HFFc6 (cell line): ENCODE data around the gene PDZK1. TPM values are rescaled to one million over a fixed set of nuclear protein-coding genes. Genes with fewer than 3 reads are reported as not detected.
"Not testable (repeated sequence)": the region's sequence is repeated elsewhere in the genome, so short reads cannot be mapped to it uniquely, and the experiment has no call there.

ENCODE experiments used
- DNase-seq: peaks from one replicate; pipeline ENCODE4 v3.0.0-alpha.2; 2018
- H3K27ac Mint-ChIP-seq: 2 replicates; pipeline ENCODE4 v1.8.0; 2020; ENCODE audit warnings: mild to moderate bottlenecking, mixed read lengths
- H3K27me3 Mint-ChIP-seq: 2 replicates; pipeline ENCODE4 v1.8.0; 2021; ENCODE audit warnings: mild to moderate bottlenecking, moderate library complexity, mixed read lengths; ENCODE audit not compliant: insufficient read depth
- H3K36me3 Mint-ChIP-seq: 2 replicates; pipeline ENCODE4 v1.8.0; 2021; ENCODE audit warnings: low read depth, mixed read lengths
- H3K4me1 Mint-ChIP-seq: 2 replicates; pipeline ENCODE4 v1.8.0; 2020; ENCODE audit warnings: low read depth, mixed read lengths
- H3K4me3 Mint-ChIP-seq: 2 replicates; pipeline ENCODE4 v1.8.0; 2020; ENCODE audit warnings: mild to moderate bottlenecking, moderate library complexity, mixed read lengths
- H3K9me3 Mint-ChIP-seq: 2 replicates; pipeline ENCODE4 v1.8.0; 2020; ENCODE audit warnings: mild to moderate bottlenecking, mixed read lengths
- total RNA-seq, 6 experiments: library from RNA; stranded (reverse); fragmentation: NEBNext Ultra II Directional; extraction: Animal tissue kit (Norgen Biotek cat#: 25700); gene quantifications; 2 replicates in 1 of 6; 3 replicates in 5 of 6; pipeline ENCODE4 v1.2.3, GENCODE V29; 2021
- TF ChIP-seq, protein P1 (sequence below): fragments of 200-600 bp; sonication (generic); IDR thresholded peaks from 2 replicates; pipeline ENCODE4 v1.5.0; 2021; ENCODE audit warnings: antibody characterized with exemption, mild to moderate bottlenecking

The PDZK1 gene
- total RNA-seq, 6 experiments from 2014 or later = 0.50 to 1.5 (median 0.88) TPM

DNA sequence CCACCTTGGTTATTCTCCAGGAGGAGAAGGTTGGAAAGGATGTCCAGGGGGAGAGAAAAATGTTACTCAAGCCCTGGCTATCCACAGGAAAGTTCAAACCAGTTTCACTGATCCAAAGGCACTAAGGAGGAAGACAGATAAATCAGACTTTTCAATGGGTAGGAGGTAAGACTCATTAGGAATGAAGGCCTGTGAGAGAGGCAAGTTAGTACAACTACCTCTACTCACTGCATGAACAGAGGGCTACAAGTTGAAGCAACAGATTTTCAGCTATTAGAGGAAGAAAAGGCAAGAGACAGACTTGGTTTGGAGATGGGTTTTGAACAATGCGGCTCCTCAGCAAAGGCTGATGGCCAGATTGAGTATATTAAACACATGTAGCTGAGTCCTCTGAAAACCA, 29.0 kb upstream of the PDZK1 start:
- no peak for DNase-seq
- peaks cover 8% of the 10 kb centered on the region for H3K9me3 Mint-ChIP-seq
- H3K27me3 Mint-ChIP-seq = no peaks in the 10 kb centered on the region; the same call in 1 of the 2 replicates
- TF ChIP-seq, protein P1, sequence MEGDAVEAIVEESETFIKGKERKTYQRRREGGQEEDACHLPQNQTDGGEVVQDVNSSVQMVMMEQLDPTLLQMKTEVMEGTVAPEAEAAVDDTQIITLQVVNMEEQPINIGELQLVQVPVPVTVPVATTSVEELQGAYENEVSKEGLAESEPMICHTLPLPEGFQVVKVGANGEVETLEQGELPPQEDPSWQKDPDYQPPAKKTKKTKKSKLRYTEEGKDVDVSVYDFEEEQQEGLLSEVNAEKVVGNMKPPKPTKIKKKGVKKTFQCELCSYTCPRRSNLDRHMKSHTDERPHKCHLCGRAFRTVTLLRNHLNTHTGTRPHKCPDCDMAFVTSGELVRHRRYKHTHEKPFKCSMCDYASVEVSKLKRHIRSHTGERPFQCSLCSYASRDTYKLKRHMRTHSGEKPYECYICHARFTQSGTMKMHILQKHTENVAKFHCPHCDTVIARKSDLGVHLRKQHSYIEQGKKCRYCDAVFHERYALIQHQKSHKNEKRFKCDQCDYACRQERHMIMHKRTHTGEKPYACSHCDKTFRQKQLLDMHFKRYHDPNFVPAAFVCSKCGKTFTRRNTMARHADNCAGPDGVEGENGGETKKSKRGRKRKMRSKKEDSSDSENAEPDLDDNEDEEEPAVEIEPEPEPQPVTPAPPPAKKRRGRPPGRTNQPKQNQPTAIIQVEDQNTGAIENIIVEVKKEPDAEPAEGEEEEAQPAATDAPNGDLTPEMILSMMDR = no peak
- H3K4me1 Mint-ChIP-seq = peaks cover 91% of the 10 kb centered on the region
- H3K36me3 Mint-ChIP-seq = peaks cover 68% of the 10 kb centered on the region
- H3K27ac Mint-ChIP-seq = peak overlapping the region; percentile 60
- no peak overlapping the region for H3K4me3 Mint-ChIP-seq

DNA sequence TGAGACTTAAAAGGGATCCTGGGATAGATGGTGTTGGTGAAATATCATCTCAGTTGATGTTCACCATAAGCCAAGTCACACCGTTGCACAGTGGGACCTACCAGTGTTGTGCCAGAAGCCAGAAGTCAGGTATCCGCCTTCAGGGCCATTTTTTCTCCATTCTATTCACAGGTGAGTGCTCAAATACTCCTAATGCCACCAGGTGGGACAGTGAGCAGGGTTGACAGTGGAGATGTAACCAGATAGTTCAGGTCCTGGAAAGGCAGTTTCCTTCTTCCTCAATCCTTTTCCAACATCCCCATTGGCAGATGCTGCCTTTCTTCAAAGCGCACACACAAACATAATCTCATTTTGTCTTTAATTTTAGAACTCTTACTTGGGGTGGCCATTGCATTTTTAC, 23.7 kb upstream of the PDZK1 start:
- DNase-seq = no peak
- peaks cover 41% of the 10 kb centered on the region for H3K36me3 Mint-ChIP-seq
- H3K4me1 Mint-ChIP-seq = peaks cover 64% of the 10 kb centered on the region
- H3K27ac Mint-ChIP-seq = no peak overlapping the region
- TF ChIP-seq, protein P1 = no peak
- no peak overlapping the region for H3K4me3 Mint-ChIP-seq
- peaks cover 2% of the 10 kb centered on the region; the same call in 1 of the 2 replicates for H3K27me3 Mint-ChIP-seq
- no peaks in the 10 kb centered on the region for H3K9me3 Mint-ChIP-seq

DNA sequence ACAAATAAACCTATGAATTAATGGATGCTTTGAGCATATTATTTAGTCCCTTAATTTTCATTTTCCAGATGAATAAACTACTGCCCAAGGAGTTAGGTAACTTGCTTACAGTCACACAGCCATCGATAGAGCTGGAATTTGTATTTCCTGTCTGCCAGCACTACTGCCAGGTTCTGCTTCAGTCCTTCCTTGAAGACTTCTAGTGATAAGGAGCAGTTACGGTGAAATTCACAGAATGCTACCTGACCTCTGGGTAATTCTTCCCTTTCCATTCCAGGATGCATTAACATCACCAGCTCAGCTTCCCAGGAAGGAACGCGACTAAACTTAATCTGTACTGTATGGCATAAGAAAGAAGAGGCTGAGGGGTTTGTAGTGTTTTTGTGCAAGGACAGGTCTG, 23.3 kb upstream of the PDZK1 start:
- H3K9me3 Mint-ChIP-seq = no peaks in the 10 kb centered on the region
- H3K27me3 Mint-ChIP-seq = peaks cover 2% of the 10 kb centered on the region; the same call in 1 of the 2 replicates
- peaks cover 37% of the 10 kb centered on the region for H3K36me3 Mint-ChIP-seq
- H3K4me1 Mint-ChIP-seq = peaks cover 59% of the 10 kb centered on the region
- H3K4me3 Mint-ChIP-seq = no peak overlapping the region
- H3K27ac Mint-ChIP-seq = no peak overlapping the region
- TF ChIP-seq, protein P1 = no peak
- DNase-seq = no peak

DNA sequence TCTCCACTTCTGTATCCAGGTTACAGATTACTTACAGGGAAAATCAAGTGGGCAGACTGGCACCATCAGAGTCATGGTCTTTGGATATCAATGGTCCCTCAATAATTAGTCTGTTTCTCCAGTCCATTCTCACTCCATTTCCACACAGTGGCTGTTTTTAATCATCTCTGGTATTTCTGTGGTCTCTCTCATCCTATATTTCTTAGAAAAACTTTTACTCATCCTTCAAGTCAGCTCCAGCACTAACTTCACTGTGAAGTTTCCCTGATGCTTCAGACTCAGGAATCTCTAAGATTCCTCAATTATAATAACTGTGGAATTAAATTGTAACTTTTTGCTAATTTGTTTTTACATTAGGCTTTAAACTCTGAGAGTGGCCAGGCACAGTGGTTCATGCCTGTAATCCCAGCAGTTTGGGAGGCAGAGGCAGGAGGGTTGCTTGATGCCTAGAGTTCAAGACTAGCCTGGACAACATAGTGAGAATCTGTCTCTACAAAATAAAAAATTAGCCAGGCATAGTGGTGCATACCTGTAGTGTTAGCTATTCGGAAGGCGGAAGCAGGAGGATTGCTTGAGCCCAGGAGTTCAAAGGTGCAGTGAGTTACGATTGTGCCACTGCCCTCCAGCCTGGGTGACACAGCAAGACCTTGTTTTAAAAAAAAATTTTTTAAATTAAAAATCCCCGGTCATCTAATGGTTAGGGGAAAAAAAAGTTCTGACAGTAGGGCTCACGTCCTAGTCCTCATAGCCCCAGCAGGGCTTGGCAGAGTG, 22.7 kb upstream of the PDZK1 start:
- H3K4me1 Mint-ChIP-seq = peaks cover 56% of the 10 kb centered on the region
- H3K4me3 Mint-ChIP-seq = peak overlapping the region; percentile 50; the same call in 1 of the 2 replicates
- DNase-seq = peak; percentile 22
- H3K9me3 Mint-ChIP-seq = no peaks in the 10 kb centered on the region
- peaks cover 32% of the 10 kb centered on the region for H3K36me3 Mint-ChIP-seq
- TF ChIP-seq, protein P1 = no peak
- peaks cover 2% of the 10 kb centered on the region; the same call in 1 of the 2 replicates for H3K27me3 Mint-ChIP-seq
- peak overlapping the region; percentile 51 for H3K27ac Mint-ChIP-seq

DNA sequence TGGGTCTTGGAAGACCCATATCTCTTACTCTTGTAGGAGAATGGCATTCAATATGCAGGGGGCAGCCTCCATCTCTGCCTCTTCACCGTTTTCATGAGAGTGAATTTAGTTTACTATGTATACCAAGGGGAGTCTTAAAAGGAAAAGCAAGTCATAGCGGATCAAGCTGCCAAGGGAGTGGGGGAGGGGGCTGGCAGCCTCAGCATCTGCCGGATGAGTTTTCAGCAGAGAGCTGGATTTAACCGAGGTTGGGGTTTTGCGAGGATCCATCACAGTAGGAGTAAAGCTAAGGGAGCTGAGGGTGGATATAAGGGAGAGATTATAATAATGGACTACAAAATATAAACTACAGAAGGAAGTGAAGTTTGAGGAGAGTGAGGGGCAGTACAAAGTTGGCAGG, 22.0 kb upstream of the PDZK1 start:
- TF ChIP-seq, protein P1 = no peak
- Mint-ChIP-seq H3K27ac (no peak overlapping the region), H3K9me3 (no peaks in the 10 kb centered on the region), H3K4me3 (no peak overlapping the region; the same call in 1 of the 2 replicates), H3K4me1 (peaks cover 49% of the 10 kb centered on the region), H3K36me3 (peaks cover 26% of the 10 kb centered on the region), H3K27me3 (peaks cover 2% of the 10 kb centered on the region; the same call in 1 of the 2 replicates)
- no peak for DNase-seq

DNA sequence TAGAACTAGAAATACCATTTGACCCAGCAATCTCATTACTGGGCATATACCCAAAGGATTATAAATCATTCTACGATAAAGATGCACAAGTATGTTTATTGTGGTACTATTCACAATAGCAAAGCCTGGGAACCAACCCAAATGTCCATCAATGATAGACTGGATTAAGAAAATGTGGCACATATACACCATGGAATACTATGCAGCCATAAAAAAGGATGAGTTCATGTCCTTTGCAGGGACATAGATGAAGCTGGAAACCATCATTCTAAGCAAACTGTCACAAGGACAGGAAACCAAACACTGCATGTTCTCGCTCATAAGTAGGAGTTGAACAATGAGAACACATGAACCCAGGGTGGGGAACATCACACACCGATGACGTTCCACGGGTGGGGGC, 19.0 kb upstream of the PDZK1 start:
- H3K9me3 Mint-ChIP-seq, H3K36me3 Mint-ChIP-seq, H3K4me3 Mint-ChIP-seq, H3K27me3 Mint-ChIP-seq, DNase-seq, H3K27ac Mint-ChIP-seq: not testable (repeated sequence)
- peaks cover 34% of the 10 kb centered on the region for H3K4me1 Mint-ChIP-seq
